Activated CD8-positive, alpha-beta memory T cell treated with anti-CD3 and anti-CD28 coated beads for 1 hour (primary cell): ENCODE results near the gene SETD1A.
"Not testable (repeated sequence)": the region's sequence is repeated elsewhere in the genome, so short reads cannot be mapped to it uniquely, and the experiment has no call there.

Experiments
- DNase-seq, 2 donors: peaks; one replicate each; pipeline ENCODE4 v3.0.0-alpha.2; 2020; ENCODE audit warnings: low read depth in 1 of 2; ENCODE audit errors: extremely low read depth in 1 of 2

Gene SETD1A

DNA sequence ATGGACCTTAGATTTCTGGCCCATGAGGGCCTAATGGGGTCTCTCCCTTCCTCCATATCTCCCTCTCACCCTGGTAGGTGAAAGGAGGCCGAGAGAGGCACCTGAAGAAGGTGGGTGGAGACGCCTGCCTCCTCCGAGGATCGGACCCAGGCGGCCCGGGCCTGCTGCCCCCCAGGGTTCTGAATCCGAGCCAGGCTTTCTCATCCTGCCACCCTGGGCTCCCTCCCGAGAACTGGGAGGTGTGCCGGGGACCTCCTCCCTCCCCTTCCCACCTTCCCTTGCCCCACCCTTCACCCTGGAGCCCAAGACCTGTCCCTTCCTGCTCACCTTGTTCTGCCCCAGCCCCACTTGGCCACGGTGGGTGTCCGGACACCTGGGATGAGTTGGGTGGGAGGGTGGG lies 29.2 kb upstream of the SETD1A start:
- no peak for DNase-seq

- DNase-seq = no peak
These were observed 28.4 kb upstream of the SETD1A start for GRCh38 chr16:30929167-30929566.

GRCh38 chr16:30930160-30930571 lies 27.4 kb upstream of the SETD1A start:
- no peak for DNase-seq

DNA sequence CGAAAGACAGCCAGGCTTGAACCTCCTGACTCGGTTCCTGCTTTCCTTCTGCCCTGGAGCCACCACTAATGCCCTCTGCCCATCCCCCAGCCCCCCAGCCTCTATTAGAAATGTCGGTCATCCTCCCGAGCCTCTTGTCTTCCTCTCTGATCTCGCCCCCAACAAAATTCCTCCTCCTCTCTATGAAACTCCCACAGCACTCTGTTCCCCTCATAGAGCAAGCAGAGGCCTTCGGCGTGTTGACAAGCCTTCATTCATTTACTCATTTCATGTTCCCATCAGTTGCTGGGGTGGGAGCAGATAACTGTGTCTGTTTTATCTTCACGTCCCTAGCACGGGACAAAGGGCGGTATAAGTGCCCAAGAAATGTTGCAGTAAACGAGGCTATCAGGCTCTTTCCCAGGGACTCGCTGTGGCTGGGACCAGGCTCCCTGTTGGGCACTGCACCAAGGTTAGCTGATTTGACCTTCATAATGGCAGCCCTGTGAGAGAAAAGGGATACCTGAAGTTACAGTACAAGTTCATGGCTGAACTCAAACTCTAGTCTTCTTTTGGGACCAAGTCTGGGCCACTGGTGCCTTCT lies 26.4 kb upstream of the SETD1A start:
- no peak for DNase-seq

DNA sequence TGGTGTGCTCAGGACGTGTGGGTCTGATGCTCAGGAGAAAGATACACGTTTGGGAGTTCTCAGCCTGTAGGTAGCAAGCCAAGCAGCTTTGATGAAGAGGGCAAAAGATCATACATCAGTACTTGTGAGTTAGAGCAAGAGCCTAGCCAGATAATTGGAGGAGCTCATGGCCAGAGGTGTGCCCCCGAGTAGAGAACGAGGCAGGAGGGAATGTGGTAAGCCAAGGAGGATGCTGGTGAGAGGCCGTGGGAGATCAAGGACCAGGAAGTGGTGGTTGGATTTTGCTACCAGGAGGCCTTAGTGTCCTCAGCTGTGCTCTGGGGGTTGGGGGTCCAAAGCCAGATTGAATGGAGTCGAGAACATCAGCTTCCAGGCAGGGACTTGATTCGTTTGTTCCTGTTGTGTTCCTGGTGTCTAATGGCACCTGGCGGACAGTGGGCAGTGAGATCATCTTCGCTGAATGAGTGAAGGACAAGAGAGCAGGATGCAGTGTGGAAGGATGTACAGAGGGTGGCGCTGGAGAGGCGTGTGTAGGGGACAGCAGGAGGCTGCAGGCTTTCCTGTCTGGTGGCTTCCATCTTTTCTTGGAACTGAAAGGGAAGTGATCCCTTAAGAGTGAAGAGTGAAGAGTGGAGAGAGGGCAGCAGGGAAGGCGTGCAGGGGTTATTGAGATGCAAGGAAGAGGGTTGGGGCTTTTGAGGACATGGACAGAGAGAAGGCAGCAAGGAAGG lies 22.6 kb upstream of the SETD1A start:
- no peak for DNase-seq

DNA sequence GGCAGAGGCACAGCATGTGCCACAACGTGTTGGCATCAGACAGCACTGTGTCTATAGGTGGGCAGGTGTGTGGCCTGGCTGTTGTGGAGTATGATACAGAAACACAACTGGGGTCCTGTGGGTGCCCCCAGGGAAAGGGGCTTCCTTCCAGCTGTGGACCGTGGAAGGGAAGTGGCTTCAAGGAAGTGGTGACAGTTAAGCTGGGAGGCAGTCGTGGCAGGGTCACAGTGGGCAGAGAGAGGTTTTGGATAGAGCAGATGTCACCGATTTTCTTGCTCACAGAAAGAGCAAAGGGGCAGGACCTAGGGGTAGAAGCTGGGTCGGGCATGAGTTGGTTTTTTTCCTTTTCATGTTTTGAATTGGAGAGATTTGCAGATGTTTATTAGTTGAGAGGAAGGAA lies 19.9 kb upstream of the SETD1A start:
- DNase-seq = no peak

- DNase-seq = not testable (repeated sequence)
These were observed 18.0 kb upstream of the SETD1A start for GRCh38 chr16:30939571-30939970.

DNA sequence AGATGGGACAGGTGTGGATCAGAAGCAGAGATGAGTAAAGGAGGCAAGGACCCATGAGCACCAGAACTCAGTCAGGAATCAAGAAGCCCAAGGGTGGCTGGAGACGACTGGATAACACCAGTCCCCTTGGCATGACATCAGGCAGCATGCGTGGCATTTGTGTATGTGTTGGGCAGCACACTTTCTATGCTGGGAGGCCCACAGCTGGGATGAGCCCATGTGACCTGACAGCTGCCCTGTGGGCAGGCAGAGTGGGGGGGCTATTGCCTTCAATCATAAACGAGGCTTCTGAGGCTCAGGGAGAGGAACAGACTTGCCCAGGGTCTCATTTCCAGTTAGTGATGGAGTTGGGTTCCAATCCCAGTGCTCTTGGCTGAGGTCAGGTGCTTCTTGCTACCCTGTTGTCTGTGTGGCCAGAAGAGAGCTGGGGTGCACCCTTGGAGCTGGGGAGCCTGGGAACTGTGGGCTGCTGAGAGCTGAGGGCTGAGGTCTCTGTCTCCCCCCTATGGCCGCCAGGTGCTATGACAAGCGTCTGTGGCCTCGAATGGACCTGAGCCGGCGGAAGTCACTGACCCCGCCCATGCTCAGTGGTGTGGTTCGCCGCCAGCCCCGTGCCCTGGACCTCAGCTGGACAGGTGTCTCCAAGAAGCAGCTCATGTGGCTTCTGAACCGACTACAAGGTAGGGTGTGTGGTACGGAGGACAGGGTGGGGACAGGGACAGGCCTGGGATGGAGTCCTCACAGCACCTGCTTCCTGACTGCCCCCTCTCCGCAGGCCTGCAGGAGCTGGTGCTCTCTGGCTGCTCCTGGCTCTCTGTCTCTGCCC lies 15.7 kb upstream of the SETD1A start:
- DNase-seq = peak; percentile 21 to 42

GRCh38 chr16:30942426-30942806 lies 15.1 kb upstream of the SETD1A start:
- DNase-seq = no peak

DNA sequence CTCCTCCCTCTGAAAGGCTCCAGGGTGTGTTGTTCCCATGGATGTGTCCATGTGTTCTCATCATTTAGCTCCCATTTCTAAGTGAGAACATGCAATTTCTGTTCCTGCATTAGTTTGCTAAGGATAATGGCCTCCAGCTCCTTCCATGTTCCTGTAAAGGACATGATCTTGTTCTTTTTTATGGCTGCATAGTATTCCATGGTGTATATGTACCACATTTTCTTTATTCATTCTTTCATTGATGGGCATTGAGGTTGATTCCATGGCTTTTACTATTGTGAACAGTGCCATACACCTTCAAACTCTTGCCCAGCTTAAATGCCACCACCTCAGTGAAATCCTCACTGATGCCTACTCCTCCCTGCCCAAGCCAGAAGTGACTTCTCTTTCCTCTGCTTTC lies 13.2 kb upstream of the SETD1A start:
- no peak for DNase-seq

- DNase-seq = no peak
These were observed 10.6 kb upstream of the SETD1A start for GRCh38 chr16:30946671-30947540.

DNA sequence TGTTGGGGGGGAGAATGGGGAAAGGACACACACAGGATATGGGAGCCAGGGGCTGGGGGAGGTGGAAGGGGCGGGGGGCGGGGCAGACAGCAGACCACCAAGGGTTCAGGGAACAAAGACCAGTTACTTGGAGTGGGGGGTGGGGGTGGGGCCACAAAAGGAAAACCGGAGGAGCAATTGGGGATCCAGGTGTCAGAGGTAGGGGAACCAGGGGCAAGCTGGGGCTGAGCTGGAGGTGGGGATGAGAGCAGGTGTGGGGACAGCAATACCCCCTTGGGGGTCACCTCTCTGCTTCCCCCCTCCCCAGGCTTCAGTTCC lies 10.1 kb upstream of the SETD1A start:
- DNase-seq = no peak

DNA sequence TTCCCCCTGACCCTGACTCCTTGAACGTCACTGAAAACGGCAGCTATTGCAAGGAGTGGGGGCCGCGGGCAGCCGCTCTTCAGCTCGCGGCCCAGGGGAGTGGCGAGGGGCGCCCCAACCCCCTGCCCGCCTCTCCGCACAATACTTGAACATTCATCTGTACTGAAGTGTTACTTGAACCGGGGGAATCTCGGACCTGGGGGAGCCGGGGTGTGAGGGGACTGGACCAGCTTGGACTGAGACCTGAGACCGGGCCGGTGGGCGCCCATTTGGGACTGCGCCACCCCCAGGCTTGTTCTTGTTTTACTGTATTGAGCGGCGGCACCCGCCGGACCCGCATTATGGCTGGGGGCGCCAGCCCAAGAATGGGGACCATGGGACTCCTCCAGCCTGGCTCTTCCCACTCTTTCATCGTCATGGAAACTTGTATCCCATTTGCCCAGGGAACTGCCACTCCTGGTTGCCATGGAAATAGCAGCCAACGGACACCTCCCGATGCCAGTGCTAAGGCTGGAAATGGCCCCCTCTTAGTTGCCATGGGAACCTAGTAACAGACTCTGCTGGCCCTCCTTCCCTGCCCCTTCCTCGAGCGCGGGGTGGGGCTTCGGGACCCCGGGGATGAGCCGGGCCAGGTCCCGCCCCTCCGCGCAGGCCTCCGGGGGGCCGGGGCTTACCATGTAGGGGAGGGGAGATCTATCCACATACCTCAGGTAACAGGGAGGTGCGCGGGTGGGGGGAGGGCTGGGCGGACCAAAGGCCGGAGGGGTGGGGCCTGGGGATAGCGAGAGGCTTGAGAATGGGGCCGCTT lies 9.5 kb upstream of the SETD1A start:
- no peak for DNase-seq

GRCh38 chr16:30948667-30949649 lies 8.6 kb upstream of the SETD1A start, which contains the start of gene ORAI3:
Gene ORAI3, plus strand, starts transcription at chr16:30949068. Its CDS starts 222 bp downstream, at chr16:30949290.
- DNase-seq = peak in 1 of 2 donors; percentile 28

GRCh38 chr16:30949650-30950515 lies 7.7 kb upstream of the SETD1A start:
- no peak for DNase-seq

GRCh38 chr16:30950516-30951065 lies 7.0 kb upstream of the SETD1A start:
- DNase-seq = no peak

DNA sequence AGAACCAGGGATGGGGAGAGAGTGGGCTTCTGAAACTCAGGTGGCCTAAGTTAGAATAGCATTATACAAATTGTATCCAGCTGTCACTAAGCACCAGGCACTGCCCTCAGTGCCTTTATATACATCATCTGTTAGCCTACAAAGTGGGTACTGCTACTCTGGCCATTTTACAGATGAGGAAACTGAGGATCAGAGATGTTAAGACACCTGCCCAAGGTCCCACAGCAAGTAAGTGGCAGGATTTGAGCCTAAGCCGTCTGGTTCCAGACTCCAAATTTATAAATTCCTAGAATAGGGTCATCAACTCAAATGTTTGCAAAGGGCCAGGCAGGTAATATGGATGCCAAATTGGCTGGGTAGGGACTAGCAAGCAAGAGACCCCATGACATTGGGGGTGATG lies 6.4 kb upstream of the SETD1A start:
- DNase-seq = no peak

- DNase-seq = no peak
These were observed 5.8 kb upstream of the SETD1A start for GRCh38 chr16:30951750-30952149.
